Neuron (in vitro differentiated cells): ENCODE data around the gene MAP3K9.

Experiments
- H2AFZ ChIP-seq: one replicate; pipeline ENCODE4 v1.6.1; 2013; ENCODE audit warnings: low read depth, mild to moderate bottlenecking, inconsistent platforms, low read length, moderate library complexity
- H3K27me3 ChIP-seq: one replicate; pipeline ENCODE4 v1.6.1; 2013; ENCODE audit warnings: low read length; ENCODE audit not compliant: insufficient read depth
- H3K36me3 ChIP-seq: one replicate; pipeline ENCODE4 v1.6.1; 2013; ENCODE audit warnings: low read length; ENCODE audit not compliant: insufficient read depth
- H3K4me1 ChIP-seq: one replicate; pipeline ENCODE4 v1.6.1; 2013; ENCODE audit warnings: low read length; ENCODE audit not compliant: insufficient read depth
- H3K4me3 ChIP-seq: 2 replicates; pipeline ENCODE4 v1.5.1; 2013; ENCODE audit warnings: mild to moderate bottlenecking, low read length, moderate library complexity
- H3K9me3 ChIP-seq: one replicate; pipeline ENCODE4 v1.6.1; 2013; ENCODE audit warnings: low read length

The MAP3K9 gene

DNA sequence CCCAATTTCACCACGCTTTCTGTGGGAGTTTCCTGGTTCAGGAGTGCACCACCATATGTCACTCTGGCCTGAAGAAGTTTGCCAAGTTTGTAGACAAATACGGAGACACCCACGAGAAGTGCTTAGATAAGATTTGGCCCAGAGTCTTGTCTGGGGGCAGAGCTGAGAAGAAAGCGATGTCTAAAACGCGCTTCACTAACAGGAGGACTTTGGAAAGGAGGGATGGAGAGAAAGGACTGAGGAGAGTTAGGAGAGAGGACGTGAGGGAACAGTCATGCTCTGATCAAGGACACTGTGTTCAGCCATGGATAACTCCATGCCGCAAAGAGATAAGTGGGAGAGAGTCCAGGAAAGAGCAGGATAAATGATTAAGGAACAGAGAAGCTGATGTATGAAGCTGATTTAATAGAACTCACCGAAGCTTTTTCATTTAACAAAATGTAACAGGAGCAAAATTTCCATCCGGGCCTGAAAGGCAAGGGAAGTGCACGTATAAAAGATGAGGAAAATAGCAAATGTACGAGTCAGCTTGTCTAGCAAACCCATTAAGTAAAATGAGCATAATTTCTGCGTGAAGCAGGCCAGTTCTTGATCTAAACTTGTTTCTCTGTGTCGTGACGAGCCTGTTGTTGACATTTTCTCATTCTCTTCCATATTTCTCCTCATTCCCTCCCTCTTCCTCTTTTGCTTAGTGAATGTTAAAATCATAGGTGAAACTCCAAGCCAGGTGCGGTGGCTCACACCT lies 23.4 kb upstream of the MAP3K9 start:
- peaks cover 10% of the 10 kb centered on the region for H3K27me3 ChIP-seq
- H3K36me3 ChIP-seq = no peaks in the 10 kb centered on the region
- H2AFZ ChIP-seq = no peak overlapping the region
- no peak overlapping the region for H3K4me3 ChIP-seq
- H3K9me3 ChIP-seq = no peaks in the 10 kb centered on the region
- H3K4me1 ChIP-seq = no peaks in the 10 kb centered on the region

GRCh38 chr14:70830998-70831781 lies 21.9 kb upstream of the MAP3K9 start:
- Histone ChIP-seq H3K36me3 (no peaks in the 10 kb centered on the region), H3K4me3 (no peak overlapping the region), H3K27me3 (peaks cover 10% of the 10 kb centered on the region), H2AFZ (no peak overlapping the region), H3K4me1 (no peaks in the 10 kb centered on the region), H3K9me3 (no peaks in the 10 kb centered on the region)

DNA sequence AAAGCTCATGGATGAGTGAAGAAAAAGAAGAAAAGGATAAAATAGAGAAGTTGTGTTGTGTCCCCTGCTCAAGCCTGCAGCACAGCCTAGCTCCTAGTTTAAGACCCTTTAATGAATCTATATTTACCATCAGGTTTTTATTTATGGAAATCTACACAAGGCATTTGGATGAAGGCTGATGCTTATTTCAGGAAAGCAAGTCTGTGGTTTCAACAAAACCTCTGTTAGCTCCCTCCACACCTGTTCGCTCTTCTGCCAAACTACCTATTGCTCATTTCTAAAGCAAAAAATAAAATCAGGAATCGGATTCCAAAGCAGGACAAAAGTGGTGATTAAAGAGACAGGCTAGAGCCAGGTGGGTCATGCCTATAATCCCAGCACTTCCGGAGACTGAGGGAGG lies 18.9 kb upstream of the MAP3K9 start:
- no peaks in the 10 kb centered on the region for H3K9me3 ChIP-seq
- no peaks in the 10 kb centered on the region for H3K4me1 ChIP-seq
- no peak overlapping the region for H3K4me3 ChIP-seq
- no peak overlapping the region for H2AFZ ChIP-seq
- H3K36me3 ChIP-seq = no peaks in the 10 kb centered on the region
- peaks cover 17% of the 10 kb centered on the region for H3K27me3 ChIP-seq

GRCh38 chr14:70827752-70828151 lies 18.4 kb upstream of the MAP3K9 start:
- Histone ChIP-seq H3K9me3 (no peaks in the 10 kb centered on the region), H3K4me3 (no peak overlapping the region), H3K27me3 (peaks cover 17% of the 10 kb centered on the region), H3K36me3 (no peaks in the 10 kb centered on the region), H2AFZ (no peak overlapping the region), H3K4me1 (no peaks in the 10 kb centered on the region)

DNA sequence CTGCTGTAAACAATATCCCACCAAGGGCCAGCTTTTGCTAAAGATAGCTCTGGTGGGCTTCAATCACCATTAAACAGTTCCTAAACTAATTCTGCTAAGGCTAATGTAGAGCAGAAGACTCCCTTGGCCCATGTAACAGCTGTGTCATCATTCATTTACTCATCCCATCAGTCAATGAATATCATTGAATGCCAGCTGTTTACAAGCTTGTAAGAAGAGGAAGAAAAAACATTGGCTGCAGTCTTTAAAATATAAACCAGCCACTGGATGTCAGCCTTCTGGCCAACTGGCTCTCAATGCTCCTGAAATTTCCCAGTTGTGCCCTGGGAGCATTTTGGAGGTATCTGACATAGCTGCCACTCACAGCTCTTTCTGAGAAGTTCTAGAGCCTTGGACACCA lies 18.0 kb upstream of the MAP3K9 start:
- Histone ChIP-seq H3K9me3 (no peaks in the 10 kb centered on the region), H2AFZ (no peak overlapping the region), H3K27me3 (peaks cover 17% of the 10 kb centered on the region), H3K36me3 (no peaks in the 10 kb centered on the region), H3K4me1 (no peaks in the 10 kb centered on the region), H3K4me3 (no peak overlapping the region)

GRCh38 chr14:70823281-70823680 lies 14.0 kb upstream of the MAP3K9 start:
- H3K9me3 ChIP-seq = no peaks in the 10 kb centered on the region
- H3K36me3 ChIP-seq = no peaks in the 10 kb centered on the region
- H3K27me3 ChIP-seq = peaks cover 16% of the 10 kb centered on the region
- peak overlapping the region; percentile 90 for H3K4me3 ChIP-seq
- H2AFZ ChIP-seq = peak overlapping the region; percentile 99
- peaks cover 6% of the 10 kb centered on the region for H3K4me1 ChIP-seq

DNA sequence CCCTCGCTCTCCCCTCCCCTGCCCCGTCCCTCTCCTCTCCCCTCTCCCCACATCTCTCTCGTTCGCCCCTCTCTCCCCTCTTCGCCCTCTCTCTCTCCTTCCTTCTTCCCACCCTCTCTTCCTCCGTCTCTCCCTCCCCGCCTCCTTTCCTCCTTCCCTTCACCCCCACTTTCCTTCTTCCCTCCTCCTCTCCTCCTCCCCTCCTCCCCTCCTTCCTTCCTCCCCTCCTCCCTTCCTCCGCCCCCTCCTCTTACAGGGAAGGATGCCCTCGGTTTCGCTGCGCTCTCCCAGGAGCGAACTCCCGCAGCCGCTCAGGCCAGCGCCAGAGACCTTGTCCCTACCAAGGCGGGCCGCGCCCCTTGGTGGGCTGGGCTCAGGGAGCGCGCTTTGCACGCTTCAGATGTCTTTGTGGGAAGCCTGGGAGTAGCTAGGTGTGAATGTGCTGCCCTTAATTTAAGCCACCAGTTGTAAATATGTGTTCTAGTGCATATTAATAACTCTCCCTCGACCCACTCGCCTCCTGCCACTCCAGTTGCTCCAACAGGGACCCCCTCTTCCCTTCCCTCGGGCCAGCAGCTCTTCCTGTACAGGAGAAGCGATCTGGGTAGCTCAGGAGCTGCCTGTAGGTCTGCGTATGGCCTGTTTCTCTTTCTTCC lies 13.3 kb upstream of the MAP3K9 start:
- H2AFZ ChIP-seq = peak overlapping the region; percentile 99
- H3K36me3 ChIP-seq = no peaks in the 10 kb centered on the region
- no peaks in the 10 kb centered on the region for H3K9me3 ChIP-seq
- H3K4me1 ChIP-seq = peaks cover 6% of the 10 kb centered on the region
- H3K4me3 ChIP-seq = peak overlapping the region; percentile 90
- peaks cover 16% of the 10 kb centered on the region for H3K27me3 ChIP-seq

DNA sequence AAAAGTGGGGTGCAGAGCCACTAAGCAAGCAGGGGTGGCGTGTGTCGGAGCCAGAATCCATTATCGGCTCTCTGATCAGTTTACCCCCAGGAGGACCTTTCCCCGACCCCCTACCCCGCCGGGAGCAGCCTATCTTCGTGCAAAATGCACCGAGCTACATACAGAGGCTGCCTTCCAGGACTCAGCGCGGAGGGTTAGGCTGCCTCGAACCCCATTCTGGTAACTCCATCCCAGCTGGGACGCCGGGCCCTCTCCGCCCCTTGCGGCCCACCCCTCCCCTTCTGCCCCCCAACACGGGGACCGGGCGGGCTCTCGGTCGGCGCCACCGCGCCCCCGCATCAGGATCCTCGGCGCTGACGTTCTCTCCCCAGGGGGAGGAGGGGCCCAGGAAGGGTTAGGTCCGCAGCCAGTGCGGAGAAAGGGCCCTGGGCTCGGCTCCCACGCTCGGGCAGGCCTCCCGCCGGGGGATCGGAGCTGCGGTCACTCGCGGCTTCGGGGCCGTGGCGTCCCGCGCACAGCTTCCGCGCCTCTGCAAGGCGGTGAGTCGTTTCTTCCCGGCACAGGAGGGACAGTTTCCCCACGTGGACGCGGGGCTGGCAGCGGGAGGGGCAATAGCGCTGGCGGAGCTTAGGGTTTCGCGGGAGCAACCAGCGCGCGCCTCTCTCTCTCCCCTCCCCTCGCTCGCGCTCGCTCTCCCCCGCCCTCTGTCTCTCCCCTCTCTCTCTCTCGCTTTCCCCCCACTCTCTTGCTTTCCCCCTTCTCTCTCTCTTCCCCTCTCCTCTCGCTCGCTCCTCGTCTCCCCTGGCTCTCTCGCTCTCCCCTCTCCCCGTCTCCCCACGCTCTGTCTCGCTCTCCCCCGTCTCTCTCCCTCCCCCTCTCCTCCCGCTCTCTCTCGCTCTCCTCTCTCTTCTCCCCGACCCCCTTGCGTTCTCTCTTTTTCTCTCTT lies 12.5 kb upstream of the MAP3K9 start:
- peak overlapping the region; percentile 90 for H3K4me3 ChIP-seq
- no peaks in the 10 kb centered on the region for H3K36me3 ChIP-seq
- peaks cover 16% of the 10 kb centered on the region for H3K27me3 ChIP-seq
- peaks cover 6% of the 10 kb centered on the region for H3K4me1 ChIP-seq
- no peaks in the 10 kb centered on the region for H3K9me3 ChIP-seq
- H2AFZ ChIP-seq = peak overlapping the region; percentile 99

DNA sequence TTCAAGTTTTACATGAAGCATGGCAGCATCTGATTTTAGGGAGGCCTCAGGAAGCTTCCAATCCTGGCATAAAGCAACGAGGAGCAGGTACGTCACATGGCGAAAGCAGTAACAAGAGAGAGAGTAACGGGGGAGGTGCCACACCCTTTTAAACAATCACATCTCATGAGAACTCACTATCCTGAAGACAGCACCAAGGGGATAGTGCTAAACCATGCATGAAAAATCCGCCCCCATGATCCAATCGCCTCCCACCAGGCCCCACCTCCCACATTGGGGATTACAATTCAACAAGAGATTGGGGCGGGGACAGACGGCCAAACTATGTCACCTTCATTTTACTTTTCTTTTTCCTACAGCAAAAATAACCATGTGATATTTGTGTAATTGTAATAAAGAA lies 7.2 kb upstream of the MAP3K9 start:
- Histone ChIP-seq H2AFZ (no peak overlapping the region), H3K9me3 (no peaks in the 10 kb centered on the region), H3K4me3 (no peak overlapping the region), H3K4me1 (peaks cover 6% of the 10 kb centered on the region), H3K27me3 (peaks cover 9% of the 10 kb centered on the region), H3K36me3 (no peaks in the 10 kb centered on the region)

- Histone ChIP-seq H3K27me3 (no peaks in the 10 kb centered on the region), H3K4me1 (peaks cover 4% of the 10 kb centered on the region), H3K4me3 (no peak overlapping the region), H3K36me3 (no peaks in the 10 kb centered on the region), H2AFZ (no peak overlapping the region), H3K9me3 (no peaks in the 10 kb centered on the region)
Observed at GRCh38 chr14:70814466-70814865, 5.2 kb upstream of the MAP3K9 start.

- Histone ChIP-seq H3K4me1 (peaks cover 10% of the 10 kb centered on the region), H2AFZ (no peak overlapping the region), H3K9me3 (no peaks in the 10 kb centered on the region), H3K27me3 (no peaks in the 10 kb centered on the region), H3K36me3 (no peaks in the 10 kb centered on the region), H3K4me3 (no peak overlapping the region)
Observed at GRCh38 chr14:70812124-70812818, 3.0 kb upstream of the MAP3K9 start.

DNA sequence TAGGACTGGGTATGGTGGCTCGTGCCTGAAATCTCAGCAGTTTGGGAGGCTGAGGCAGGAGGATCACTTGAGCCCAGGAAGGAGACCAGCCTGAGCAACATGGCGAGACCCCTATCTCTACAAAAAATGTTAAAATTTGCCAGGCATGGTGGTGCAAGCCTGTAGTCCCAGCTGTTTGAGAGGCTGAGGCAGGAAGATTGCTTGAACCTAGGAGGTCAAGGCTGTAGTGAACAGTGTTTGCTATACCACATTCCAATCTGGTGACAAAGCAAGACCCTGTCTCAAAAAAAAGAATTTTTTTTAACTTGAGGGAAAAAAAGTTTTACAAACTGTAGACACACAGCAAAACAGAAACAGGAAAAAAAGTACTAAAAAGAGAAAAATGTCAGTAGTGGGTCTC lies 2.3 kb upstream of the MAP3K9 start:
- no peak overlapping the region for H3K4me3 ChIP-seq
- H3K27me3 ChIP-seq = no peaks in the 10 kb centered on the region
- H3K4me1 ChIP-seq = peaks cover 10% of the 10 kb centered on the region
- no peak overlapping the region for H2AFZ ChIP-seq
- H3K36me3 ChIP-seq = no peaks in the 10 kb centered on the region
- no peaks in the 10 kb centered on the region for H3K9me3 ChIP-seq
